ENCODE results near the gene ZDHHC24. TPM values are rescaled to one million over a fixed set of nuclear protein-coding genes. Genes with fewer than 3 reads are reported as not detected.
"Not testable (repeated sequence)": the region's sequence is repeated elsewhere in the genome, so short reads cannot be mapped to it uniquely, and the experiment has no call there.

ZDHHC24 gene
- total RNA-seq, 1 donor from 2014 or later: 15.4 TPM

DNA sequence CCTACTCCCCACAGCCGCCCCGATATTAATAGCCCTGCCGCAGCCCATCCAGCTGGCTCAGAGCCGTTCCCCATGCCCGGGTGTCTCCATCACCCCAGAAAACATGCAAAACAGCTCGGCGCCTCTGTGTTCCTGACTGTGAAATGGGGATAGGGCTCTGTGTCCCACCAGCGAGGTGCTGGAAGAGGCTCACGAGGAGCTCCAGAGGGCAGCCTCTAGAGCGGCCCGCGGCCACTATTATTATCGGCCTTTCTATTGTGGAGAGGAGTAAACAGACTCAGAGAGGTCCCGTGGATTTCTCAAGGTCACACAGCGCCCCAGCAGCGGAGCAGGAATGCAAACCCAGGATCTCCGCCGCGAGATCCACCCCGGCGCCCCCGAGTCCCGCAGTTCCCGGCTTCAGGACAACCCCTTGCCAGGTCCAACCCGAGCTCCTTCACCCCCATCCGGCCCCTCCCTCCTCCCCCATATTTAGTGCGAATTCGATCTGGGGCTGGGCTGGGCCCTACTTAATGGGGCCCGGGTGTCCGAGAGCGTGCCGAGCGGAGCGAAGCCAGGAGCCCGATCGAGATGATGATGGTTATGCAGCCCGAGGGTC lies 619 bp upstream of the ZDHHC24 start, which contains the start of gene ACTN3:
Gene ACTN3, plus strand, starts transcription at position 536 of the 598 bp plus-strand sequence. Its CDS starts 35 bp downstream, at position 571.
- no peak for DNase-seq (ENCODE audit: low read depth)

DNA sequence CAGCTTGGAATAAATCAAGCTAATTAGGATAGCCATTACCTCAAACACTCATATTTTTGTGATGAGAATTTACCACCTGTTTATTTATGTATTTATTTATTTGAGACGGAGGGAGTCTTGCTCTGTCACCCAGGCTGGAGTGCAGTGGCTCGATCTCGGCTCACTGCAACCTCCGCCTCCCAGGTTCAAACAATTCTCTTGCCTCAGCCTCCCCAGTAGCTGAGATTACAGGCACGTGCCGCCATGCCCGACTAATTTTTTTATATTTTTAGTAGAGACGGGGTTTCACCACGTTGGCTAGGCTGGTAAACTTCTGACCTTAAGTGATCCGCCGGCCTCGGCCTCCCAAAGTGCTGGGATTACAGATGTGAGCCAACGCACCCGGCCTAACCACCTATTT lies 896 bp downstream of the ZDHHC24 start:
- DNase-seq (ENCODE audit: low read depth): not testable (repeated sequence)

DNA sequence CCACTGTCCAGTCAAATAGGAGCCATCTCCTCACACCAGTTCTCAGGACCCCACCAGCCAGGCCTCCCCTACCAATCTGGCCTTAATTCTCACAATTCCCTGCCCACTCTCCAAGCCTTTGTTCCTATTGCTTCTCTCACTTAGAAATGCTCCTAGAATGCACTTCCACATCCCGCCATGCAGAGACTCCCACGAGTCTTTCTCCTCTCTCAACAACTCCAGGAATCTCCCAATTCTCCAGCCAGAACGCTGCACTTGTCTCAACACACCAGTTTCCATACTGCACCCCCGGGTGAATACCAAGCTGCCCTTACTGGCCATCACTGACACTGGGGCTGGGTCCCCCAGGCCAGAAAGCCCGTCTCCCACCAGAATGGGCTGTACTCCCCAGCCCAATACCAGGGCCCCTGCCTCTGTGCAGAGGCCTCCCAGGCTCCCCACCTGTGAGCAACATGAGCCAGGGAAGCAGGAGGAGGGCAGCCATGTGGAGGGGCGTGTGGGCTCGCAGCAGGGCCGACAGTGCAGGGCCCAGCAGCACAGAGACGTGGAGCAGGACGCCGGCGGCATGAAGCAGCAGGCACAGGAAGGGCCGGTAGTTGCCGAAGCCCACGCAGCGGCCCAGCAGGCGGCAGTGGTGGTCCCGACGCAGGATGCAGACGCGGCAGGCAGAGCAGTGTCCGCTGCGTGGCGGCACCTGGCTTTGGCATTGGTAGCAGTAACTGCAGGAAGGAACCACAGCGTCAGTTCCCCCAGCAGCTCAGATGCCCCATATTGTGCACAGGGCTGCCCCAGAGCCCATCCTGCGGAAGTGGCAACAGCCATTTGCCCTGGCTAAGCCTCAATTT lies 2.4 kb downstream of the ZDHHC24 start:
- DNase-seq (ENCODE audit: low read depth): no peak

DNA sequence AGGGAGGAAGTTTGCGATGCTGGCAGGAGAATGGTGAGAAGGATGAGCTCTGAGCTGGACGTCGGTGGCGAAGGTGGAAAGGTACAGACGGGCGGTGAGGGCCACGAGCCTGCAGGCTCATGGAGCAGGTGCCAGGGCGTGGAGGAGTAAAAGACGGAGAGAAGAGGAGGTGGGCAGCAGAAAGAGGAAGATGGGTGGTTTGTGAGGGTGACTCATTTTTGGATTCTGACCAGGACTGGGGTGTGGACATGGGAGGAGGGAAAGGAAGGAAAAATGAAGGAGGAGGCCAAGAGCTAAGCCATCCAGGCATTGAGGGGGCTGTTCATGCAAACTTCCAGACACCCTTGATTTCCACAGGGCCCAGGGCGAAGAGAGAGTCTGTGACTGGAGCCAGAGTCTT lies 3.5 kb downstream of the ZDHHC24 start:
- DNase-seq (ENCODE audit: low read depth): no peak

DNA sequence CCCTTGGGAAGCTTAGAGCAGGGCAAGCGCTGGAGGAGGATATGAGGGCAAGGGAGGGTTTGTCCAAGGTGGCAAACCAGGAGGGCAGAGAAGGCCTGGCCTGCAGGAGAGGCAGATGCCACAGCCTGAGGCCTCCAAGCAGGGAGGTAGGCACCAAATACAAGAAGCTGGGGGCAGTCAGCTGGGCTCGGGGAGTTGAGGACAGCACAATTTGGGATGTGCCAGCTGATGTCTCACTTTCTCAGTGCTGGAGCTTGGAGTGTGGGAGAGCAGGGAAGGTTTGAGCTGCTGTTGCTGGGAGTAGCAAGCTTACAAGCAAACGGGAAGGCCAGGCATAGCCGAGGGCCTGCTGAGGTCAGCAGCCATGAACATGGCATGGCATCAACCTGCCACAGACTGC lies 4.0 kb downstream of the ZDHHC24 start:
- no peak for DNase-seq (ENCODE audit: low read depth)

DNA sequence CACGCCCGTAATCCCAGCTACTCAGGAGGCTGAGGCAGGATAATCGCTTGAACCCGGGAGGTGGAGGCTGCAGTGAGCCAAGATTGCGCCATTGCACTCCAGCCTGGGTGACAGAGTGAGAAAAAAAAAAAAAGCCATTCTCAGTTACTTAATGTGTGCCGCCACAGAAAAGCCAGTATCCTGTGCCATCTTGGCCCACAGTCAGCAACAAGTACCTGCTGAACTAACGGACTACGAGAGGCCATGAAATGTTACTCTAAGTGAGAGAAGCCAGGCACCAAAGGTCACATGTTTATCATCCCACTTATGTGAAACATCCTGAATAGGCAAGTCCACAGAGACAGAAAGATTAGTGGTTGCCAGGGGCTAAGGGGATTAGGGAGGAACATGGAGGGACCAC lies 5.2 kb downstream of the ZDHHC24 start:
- not testable (repeated sequence) for DNase-seq (ENCODE audit: low read depth)

DNA sequence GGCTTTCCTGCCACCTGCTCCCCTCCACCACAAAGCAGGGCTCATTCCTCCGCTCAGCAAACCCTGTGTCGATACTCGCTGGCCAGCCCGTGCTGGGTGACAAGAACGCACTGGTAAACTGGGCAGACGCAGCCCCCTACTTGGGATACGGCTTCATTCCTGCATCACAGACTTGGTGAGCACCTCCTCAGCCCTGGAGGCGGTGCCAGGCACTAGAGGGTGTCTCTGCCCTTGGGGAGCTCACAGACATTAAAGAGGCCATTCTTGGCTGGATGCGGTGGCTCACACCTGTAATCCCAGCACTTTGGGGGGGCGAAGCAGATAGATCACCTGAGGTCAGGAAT lies 6.0 kb downstream of the ZDHHC24 start:
- no peak for DNase-seq (ENCODE audit: low read depth)

DNA sequence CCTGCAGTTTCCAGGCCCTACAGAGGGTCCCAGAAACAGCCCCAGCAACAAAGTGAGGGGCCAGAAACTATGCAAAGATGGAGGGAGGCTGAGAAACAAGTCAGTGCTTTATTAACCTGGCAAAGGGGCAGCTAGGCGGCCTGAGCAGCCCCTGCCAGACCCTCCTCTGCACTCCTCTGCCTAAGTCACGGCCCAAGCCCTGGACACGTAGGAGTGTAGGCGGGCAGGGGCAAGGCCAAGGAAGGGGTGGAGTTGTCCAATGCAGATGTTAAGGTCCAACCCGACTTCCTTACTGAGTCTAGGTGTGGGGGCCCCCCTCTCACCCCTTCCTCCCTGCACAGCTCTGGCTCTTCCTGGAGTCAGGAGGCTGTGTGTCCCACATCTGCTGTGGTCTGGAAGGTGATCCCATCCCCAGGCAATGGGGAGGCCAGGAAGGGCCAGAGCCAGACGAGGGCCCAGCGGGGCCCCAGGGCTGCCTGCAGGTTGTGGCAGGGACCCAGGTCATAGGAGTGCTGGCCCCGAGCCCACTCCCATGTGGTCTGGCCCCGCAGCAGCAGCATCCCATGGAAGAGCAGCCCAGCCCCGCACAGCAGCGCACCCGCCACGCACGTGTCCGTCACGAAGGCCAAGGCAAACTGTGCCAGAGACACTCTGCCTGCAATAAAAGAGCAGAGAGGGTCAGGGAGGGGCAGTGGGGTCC lies 6.5 kb downstream of the ZDHHC24 start:
- no peak for DNase-seq (ENCODE audit: low read depth)

DNA sequence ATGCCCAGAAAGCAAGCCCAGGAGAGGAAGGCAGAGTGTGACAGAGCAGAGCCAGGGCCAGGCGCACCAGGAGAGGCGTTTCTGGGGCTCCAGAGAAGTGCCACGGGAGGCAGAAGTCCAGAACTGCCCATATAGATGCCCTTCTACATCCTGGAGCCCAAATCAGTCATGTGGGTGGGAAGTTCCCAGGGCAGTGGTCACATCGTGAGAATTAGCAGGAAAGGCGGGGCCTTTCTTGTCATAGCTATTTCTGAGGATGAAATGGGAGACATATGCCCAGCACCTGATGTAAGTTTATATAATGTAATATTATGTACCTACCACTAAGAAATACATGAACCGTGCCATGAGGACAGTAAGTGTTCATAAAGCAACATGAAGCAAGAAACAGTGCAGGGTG lies 13.1 kb downstream of the ZDHHC24 start:
- no peak for DNase-seq (ENCODE audit: low read depth)

DNA sequence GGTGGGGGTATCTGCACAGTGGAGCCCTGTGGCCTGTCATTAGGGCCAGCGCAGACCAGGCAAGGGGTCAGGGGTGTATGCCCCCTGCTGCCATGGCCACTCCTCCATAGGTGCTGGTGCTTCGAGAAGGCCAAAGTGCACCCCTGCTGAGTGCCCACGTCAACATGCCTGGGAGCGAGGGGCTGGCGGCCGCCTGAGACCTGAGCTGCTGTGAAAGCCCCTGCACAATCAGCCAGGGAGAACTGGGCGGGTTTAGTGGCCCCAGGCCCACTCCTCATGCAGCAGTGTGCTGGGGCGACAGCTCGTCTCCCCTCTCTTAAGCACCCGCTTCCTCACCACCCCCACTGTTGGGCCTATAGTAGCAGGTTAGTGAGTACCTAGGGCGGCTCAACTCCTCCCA lies 14.0 kb downstream of the ZDHHC24 start:
- DNase-seq (ENCODE audit: low read depth): no peak

DNA sequence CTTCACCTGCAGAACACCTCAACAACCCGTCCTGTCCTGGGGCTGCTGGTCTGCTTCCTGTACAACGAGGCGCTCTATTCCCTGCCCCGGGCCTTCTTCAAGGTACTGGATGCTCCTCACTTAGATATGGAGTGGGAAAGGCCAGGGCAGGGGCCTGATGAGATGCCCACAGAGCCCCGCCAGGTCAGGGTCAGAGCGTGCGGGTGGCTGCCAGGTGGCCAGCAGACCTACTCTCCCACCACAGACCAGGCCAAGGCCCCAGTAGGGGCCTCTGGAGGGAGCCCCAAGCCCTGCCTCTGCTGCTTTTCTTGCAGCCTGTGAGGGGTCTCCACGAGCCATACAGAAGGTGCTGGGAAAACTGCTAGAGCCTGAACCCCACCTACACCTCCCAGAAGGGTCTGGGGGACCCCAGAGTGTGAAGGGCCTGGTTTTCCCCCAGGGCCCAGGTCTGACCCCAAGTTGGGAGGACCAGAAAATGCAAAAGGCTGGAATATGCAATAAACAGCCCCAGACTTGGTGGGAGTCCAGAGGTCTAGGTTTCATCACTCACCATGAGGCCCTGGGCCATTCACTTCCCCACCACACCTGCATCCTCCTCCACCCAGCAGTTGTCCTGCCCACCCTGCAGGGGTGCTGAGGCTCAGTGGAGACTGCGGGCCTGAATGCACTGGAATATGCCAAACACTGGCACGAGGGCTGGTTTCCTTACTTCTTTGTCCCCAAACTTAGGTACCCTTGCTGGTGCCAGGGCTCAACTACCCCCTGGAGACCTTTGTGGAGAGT lies 14.7 kb downstream of the ZDHHC24 start:
- DNase-seq (ENCODE audit: low read depth): no peak

DNA sequence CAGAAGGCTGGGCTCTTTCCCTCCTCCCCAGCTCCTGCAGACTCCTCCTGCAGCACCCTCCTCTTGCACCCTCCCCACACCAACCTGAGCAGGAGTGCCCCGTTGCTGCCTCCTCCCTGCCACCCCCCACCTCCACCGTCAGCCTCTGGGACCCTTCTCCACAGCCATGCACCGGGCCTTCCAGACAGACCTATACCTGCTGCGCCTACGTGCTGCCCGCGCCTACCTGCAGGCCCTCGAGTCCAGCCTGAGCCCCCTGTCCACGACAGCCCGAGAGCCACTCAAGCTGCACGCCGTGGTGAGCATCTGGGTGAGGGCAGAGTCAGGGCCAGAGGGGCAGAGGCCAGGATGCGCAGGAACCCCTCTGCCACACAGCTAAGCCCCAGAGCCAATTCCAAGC lies 16.2 kb downstream of the ZDHHC24 start:
- no peak for DNase-seq (ENCODE audit: low read depth)

DNA sequence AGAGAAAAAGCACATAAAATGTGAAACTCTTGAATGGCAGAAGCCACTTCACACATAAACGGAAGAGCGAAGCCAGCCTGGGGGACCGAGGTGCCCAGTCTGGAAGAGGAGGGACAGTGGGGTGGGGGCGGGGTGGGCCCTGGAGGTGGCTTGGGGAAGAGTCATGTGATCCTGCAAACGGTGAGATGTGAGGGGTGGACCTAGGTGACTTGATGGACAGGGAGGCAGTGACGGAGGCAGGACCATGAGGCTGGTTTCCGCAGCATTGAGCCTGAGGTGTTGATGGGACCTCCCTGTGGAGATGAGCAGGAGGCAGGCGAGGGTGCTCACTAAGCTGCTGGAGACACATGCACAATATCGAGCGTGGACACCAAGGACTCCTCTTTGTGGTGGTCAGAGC lies 16.8 kb downstream of the ZDHHC24 start:
- no peak for DNase-seq (ENCODE audit: low read depth)

DNA sequence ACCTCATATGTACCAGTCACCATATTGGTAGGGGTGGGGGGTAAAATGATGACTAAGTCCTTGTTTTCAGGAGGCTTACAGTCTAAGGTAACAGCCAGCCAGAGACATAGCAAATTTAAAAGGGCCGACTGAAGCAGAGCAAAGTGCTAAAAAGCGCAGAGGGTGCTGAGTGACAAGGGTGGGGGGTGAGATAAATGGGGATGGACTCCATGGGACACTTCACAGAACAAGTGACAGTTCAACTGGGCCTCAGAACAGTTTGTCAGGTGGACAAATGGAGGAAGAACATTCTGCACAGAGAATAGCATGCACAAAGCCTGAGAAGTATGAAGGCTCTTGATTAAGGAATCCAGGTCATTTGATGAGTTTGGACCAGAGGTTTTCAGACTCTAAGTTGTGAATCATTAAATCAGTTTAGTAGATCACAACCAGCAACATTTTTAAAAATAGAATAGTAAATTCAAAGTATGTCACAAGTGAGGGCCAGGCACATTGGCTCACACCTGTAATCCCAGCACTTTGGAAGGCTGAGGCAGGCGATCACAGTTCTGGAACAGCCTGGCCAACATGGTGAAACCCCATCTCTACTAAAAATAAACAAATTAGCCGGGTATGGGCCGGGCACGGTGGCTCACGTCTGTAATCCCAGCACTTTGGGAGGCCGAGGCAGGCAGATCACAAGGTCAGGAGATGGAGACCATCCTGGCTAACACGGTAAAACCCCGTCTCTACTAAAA lies 21.4 kb downstream of the ZDHHC24 start:
- no peak for DNase-seq (ENCODE audit: low read depth)

DNA sequence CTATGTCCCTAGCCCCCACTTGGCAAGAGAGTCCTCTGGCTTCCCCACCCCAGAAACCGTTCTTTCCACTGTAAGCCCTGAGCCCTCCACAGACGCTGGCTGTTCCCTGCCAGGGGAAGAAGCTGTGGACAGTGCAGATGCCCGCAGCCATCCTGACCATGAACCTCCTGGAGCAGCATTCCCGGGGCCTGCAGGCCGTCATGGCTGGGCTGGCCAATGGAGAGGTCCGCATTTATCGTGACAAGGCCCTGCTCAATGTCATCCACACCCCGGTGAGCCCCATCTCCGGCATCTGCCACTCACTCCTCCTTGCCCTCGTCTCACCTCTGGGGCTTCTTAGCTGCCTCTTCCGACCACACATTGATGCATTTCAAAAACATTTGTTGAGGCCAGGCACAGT lies 22.2 kb downstream of the ZDHHC24 start:
- no peak for DNase-seq (ENCODE audit: low read depth)

DNA sequence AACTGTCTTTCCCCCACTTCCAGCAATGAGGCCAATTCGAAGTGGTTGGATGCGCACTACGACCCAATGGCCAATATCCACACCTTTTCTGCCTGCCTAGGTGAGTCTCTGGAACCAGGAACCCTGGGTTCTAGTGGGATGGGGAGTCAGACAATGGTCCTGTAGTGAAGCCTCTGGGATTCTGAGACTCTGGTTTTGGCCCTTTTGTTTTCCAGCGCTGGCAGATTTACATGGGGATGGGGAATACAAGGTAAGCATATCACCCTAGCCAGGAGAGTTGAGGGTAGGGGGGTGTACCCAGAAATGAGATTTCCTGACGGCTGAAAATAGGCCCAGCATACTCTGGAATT lies 34.9 kb downstream of the ZDHHC24 start:
- DNase-seq (ENCODE audit: low read depth): no peak

DNA sequence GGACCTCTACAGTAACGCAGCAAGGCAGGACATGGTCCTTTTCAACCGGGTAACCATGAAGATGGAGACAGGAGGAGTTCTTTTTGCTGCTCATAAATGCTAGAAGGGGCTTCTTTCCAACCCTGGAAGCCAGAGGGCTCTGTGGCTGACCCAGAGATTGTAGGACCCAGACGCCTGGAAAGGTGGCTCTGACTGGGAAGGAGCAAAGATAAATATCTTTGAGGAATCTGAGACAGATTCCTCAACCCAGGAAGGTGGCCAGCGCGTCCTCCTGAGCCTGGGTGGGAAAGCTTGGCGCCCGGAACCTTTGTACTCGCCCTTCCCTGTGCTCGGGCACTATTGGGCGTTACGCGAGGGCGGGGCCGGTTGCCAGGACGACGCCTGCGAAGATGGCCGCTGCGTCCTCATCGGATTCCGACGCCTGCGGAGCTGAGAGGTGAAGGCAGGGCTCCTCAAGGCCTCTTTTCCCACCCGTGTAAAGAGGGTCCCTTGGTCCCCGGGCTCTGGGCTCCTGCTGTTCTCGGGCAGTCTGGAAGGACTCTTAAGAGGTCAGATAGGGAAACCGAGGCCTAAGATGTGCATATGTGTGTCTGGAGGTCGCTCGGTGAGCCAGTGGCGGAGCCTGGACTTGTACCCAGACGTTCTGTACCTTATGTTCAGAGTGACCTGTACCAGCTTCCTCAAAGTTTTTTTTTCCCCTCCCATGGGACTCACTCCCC lies 35.4 kb downstream of the ZDHHC24 start, which contains the start of gene BBS1:
Gene BBS1, plus strand, starts transcription at position 365 of the 719 bp plus-strand sequence. Its CDS starts 25 bp downstream, at position 390.
- peak; percentile 42 for DNase-seq (ENCODE audit: low read depth)

DNA sequence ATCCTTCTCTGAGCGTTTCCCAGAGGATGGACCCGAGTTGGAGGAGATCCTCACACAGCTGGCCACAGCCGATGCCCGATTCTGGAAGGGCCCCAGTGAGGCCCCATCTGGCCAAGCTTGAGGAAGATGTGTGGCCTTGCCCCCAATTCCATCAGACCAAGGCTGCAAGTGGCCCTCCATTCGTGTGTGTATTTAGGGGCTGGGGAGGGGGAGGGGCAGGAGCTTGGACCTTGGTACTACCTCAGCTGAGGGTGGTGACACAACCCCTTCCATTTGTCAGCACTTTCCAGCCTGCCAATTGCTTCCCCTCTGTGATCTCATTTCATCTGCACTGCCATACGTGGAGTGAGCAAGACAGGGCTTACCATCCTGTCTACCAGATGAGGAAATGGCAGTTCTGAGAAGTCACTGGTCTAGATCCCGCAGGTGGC lies 36.7 kb downstream of the ZDHHC24 start:
- DNase-seq (ENCODE audit: low read depth): no peak

DNA sequence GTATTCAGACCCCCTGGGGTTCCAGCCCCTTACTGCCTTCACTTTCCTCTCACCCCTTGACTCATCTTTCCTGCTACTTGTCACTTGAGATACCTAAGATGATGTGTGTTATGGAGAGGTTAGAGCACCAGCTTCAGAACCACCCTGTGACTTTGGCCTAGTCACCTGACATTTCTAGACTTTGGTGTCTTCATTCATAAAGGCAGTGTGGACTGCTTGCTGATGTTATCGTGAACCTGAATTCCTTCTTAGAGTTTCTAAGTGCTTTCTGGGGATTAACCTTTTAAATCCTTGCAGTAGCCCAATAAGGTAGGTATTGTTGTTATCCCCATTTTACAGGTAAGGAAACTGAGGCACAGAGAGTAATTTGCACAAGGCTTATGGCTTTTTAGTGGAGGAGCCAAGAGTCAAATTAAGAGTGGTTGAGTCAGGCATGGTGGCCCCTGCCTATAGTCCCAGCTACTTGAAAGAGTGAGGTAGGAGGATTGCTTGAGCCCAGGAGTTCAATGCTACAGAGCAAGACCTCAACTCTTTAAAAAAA lies 40.5 kb downstream of the ZDHHC24 start:
- no peak for DNase-seq (ENCODE audit: low read depth)

DNA sequence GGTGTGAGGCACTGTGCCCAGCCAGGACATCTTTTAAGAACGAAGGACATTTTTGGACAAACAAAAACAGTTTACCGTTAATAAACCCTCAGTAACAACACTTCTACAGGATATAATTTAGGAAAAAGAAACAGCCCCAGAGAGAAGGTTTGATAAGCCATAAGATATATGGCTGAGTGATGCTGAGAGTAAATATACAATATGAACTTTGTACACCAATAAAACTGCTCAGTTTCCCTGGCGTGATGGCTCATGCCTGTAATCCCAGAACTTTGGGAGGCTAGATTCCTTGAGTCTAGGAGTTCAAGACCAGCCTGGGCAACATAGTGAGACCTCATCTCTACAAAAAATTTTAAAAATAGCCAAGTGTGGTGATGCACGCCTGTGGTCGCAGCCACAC lies 47.3 kb downstream of the ZDHHC24 start:
- no peak for DNase-seq (ENCODE audit: low read depth)
